ENCODE results near the gene SNRPA1.
A peak's percentile ranks its signal among the peaks of the same experiment; 100 is the strongest.
"Not testable (repeated sequence)": the region's sequence is repeated elsewhere in the genome, so short reads cannot be mapped to it uniquely, and the experiment has no call there.

SNRPA1 gene

DNA sequence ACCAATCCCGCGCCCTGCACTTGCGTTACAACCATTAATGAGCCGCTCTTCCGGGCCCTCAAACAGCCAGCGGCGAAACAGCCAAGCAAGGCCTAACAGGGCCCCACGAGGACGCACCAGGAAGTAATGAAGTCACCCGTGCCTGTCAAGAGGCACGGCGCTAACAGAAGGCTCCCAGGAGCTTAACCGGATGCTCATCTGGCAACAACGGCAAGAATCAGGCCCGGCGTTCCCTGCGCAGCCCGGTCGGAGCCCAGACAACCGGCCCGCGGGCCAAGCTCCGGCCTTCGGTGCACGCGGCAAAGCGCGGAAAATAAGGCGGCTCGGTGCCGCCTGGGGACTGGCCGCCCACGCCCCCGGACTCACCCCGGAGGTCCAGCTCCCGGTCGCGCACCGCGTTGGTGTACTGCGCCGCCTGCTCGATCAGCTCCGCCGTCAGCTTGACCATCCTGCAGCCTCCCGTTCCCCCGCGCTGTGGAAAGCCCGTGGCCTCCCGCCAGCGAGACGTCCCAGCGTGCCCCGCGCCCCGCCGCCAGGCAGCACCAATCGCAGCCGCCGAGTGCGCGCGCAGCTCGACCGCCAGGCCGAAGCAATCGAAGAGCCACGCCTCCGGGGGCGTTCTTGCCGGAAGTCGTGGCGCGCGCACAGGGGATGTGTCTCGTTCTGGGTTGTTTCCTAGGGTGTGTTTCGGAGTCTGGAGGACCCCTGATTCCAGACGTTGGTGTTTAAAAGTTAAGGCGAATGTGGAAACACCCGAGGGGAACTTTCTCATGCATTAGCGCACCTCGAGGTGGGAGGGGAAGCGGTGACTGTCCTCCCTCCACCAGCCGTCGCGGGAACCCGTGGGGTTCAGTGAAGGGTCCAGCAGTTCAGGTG is at the start of gene SNRPA1:
Gene SNRPA1, minus strand, starts transcription at position 518 of the 876 bp plus-strand sequence. Its CDS starts 70 bp downstream, at position 448.
- DNase-seq: peak; percentile 79 to 97 (median 93)

- DNase-seq: no peak
Measured at GRCh38 chr15:101342056-101342455, 47.0 kb upstream of the SNRPA1 start.

- no peak for DNase-seq
Measured at GRCh38 chr15:101338502-101339057, 43.5 kb upstream of the SNRPA1 start.

DNA sequence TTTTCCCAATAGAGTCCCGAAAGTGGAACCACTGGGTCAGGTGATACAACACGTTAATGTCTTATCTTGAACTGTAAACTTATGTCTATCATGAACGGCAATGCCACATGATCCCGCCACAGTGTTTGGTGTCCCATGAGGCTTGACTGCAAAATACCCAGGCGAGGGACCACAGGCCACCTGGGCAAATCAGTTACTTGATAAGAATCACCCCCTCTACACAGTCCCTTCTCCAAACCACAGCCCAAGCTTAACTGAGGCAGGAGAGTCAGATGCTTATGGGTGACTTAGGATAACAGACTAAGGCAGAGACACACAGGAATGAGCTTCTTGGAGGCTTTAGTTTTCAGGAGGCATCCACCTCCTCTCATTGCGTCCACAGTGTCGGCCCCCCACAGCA is 42.9 kb upstream of the SNRPA1 start:
- DNase-seq: no peak

GRCh38 chr15:101333907-101334789 is 39.1 kb upstream of the SNRPA1 start:
- DNase-seq: not testable (repeated sequence)

GRCh38 chr15:101332061-101332467 is 37.0 kb upstream of the SNRPA1 start:
- DNase-seq: no peak

DNA sequence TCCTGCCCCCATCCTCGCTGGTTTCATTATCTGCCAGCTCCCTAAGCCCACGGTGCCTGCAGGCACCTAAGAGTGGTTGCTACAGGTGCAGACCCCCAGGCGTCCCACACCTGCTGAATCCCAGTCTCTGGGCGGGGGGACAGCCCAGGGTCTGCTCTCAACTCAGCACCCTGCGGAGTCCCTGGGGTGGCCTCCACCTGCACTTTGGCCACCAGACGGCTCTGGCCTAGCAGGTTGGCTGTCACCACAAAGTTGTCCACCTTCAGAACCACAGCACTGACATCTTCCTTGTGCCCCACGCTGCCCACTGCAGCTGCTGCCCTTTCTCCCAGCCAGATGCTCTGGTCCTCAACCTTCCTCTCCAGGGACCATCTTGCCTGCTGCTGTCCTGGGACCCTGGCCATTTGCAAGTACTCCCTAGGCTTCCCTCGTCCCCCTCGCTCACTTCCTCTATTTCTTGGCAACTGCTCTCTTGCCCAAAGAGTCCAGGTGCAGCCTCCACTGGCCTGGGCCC is 34.9 kb upstream of the SNRPA1 start:
- no peak for DNase-seq

GRCh38 chr15:101329309-101329863 is 34.3 kb upstream of the SNRPA1 start:
- no peak for DNase-seq

DNA sequence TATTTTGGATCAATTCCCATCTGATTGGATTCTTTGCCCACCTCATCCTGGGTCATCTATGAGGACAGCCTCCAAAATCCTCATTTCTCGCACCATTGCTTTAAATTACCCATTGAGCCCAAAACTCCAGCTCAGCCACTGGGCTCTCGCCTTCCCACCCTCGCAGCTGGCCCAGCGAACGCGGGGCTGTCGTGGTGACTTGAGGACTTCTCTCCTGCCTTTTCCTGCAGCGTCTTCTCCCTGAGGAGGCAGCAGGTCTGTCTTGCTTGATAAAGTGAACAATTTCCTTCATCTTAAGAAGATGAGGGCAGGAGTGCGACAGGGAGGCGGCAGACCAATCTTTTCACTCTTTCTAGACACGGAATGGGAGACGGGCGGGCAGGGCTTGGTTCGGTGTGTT is 33.0 kb upstream of the SNRPA1 start:
- no peak for DNase-seq

GRCh38 chr15:101327147-101327740 is 32.2 kb upstream of the SNRPA1 start:
- no peak for DNase-seq

DNA sequence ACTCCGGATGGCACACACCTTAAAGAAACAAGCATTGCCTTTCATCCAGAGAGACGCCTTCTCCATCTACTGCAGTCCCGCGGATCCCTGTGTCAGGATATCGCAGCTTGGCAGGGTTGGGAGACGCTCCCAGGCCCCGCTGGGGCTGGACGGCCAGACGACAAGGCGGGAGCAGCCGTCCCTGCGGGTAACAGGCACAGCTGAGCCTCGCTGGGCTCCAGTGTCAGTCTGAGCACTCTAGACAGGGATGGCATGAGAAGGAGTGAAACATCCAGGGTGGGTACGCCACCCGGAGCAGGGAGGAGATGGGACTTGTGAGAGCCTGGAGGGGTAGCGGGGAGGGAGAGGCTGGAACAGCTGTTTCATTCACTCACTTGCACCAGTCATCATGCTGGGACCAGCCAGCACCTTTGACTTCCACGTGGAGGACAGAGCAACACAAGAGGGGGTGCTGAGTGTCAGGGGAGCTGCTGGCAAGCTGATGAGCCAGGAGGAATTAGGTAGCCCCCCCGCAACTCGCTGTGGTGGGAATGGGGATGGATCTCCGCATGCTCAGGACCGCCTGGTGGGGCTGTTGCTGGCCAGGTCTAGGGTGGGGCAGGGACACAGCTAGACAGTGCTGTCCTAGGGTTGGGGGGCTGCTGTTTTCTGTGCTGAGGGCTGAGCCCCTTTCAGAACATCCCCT is 31.6 kb upstream of the SNRPA1 start:
- no peak for DNase-seq

DNA sequence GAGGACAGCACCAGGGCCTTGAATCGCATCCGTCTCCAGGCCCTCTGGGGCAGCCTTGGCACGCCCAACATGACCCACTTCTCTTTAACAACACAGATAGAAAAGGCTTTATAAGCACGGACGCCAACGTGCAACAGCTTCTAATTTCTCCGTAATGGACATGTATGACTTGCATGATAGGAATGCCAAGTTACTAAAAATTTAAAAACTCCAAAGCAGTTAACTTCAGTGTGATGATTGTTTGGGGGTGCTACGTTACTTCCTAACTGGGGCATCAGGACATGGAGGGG is 30.9 kb upstream of the SNRPA1 start:
- DNase-seq: no peak

- no peak for DNase-seq
Measured at GRCh38 chr15:101325263-101326025, 30.4 kb upstream of the SNRPA1 start.

DNA sequence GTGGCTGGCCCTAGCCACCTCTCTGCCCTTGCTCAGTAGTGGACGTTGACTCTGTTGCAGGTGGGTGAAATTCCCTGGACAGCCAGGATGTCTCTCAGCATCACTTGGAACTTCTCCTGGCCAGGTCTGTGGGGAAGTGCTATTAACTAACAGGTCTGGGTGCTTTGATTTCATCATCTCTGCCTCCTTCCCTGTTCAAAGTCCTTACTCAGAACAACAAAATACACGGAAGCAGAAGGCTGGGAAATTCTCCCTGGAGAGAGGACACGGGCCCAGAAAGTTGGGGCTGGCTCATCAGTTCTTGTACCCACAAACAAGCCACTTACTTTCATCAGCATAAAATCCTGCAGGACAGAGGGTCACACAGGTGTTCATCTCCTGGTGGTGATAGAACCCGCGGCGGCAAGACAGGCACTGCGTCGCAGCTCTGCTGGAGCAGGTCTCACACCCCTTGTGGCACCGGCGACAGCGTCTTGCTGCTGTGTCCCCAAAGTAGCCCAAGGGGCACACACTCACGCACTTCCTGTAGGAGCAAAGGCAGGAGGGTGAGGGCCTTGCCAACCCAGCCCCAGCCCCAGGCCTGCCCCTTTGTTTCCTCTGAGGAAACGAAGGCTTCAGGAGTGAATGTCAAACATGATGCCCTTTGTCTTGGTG is 29.6 kb upstream of the SNRPA1 start:
- DNase-seq: no peak

GRCh38 chr15:101323793-101324523 is 28.9 kb upstream of the SNRPA1 start:
- DNase-seq: no peak

DNA sequence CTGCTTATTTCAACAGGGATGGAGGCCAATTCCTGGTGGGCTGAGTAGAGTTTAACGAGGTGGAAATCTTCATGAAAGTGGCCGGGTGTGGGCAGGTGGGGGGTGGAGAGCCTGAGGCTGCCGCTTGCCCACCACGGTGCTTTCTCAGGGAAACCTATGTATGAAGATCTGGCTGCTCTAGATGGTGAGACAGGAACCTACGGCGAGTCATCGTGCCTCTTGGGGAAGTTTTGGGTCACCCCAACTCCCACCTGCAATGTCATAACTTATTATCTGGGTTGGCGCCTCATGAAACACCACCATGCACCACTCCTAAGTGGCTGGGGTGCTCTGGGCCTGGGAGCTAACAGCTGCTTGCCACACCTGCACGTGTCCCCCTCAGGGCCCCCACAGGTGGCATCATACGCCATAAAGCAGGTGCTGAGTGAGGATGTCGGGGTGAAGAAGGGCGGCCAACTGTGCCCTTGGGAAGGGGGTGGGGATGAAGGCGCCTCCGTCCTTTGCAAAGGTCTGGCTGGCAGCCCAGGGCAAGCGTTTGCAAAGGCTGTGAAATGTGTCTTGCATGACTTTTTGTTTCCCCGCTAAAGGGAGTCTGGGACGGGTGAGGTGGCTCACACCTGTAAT is 27.9 kb upstream of the SNRPA1 start:
- no peak for DNase-seq

- DNase-seq: no peak
Measured at GRCh38 chr15:101322016-101322695, 27.1 kb upstream of the SNRPA1 start.
